HG03108 (cell line): ENCODE measurements around the gene OR52N2.
A peak's percentile ranks its signal among the peaks of the same experiment; 100 is the strongest.

Source experiments
- ATAC-seq: cut with Tn5 transposase; IDR thresholded peaks from one replicate; pipeline ENCODE4 v1.9.1; 2021; ENCODE audit warnings: moderate library complexity; ENCODE audit not compliant: unreplicated experiment

Gene OR52N2

GRCh38 chr11:5808500-5809121, at the start of gene OR52N2:
Gene OR52N2, plus strand, starts transcription at chr11:5808924. Its CDS starts 11,412 bp downstream, at chr11:5820336.
- ATAC-seq = peak; percentile 89

GRCh38 chr11:5767056-5767455, 41.7 kb upstream of the OR52N2 start:
- ATAC-seq = no peak

DNA sequence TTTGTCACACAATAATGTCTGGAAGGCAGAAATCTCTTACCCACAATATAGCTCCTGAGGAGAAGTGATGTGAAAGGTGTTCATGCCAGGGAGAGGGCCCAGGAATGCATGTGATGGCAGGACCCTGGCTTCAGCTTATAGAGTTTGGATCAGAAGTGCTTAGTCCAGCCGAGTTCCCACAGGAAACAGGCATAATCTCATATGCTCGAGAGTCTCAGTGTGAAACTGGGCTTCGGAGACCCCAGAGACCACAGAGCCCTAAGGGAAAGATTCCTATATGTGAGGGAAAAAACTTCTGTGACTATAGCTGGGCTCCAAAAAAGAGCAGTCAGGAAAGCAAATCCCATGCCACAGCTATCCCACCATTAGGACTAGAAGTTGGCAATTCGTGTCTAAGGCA, 25.5 kb upstream of the OR52N2 start, which contains the start of gene OR52N5:
OR52N5 (minus strand) TSS at position 101 of the 400 bp plus-strand sequence. CDS start 4,721 bp downstream, outside the sequence.
- no peak for ATAC-seq

DNA sequence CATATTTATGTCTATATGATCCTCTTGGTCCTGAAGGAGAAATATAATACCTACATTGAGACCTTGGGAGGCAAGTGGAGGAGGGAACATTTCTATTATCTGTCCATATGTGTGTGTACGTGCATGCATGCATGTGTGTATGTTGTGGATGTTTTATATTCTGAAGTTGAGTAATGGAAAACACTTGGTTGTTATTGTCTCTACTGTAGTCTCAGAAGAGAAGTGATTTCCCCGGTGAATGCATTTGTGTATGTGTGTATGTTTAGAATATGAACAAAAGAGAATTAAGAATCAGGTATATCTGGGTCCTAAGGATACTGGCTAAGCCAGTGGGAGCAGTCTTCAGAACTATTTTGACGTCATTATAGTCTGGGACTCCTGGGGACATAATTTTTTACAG, 17.6 kb upstream of the OR52N2 start, which contains the start of gene OR52N1:
OR52N1 (minus strand) TSS at position 101 of the 400 bp plus-strand sequence. CDS start 2,449 bp downstream, outside the sequence.
- ATAC-seq = no peak

- ATAC-seq = no peak
These were observed 12.2 kb upstream of the OR52N2 start for GRCh38 chr11:5796541-5796940.

- ATAC-seq = no peak
These were observed 4.7 kb upstream of the OR52N2 start for GRCh38 chr11:5803982-5804381.

DNA sequence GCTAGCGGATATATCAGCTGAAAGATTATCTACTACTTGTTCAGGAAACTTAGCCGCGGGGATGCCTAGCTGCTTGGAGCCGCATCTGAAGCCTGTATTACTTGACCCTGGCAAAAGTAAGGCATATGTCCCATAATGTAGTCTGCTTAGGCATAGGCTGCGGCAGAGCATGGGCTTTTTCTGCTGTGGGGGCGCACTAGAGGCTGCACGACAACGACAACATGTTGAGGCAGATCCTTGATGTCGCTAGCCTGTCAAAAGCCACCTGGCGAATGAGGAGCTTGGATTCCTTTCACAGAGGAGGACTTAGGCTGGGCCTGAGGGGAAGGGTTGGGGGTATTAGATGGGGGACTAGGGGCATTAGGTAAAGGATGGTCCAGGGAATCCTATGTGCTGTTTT, 1.1 kb upstream of the OR52N2 start:
- ATAC-seq = no peak

DNA sequence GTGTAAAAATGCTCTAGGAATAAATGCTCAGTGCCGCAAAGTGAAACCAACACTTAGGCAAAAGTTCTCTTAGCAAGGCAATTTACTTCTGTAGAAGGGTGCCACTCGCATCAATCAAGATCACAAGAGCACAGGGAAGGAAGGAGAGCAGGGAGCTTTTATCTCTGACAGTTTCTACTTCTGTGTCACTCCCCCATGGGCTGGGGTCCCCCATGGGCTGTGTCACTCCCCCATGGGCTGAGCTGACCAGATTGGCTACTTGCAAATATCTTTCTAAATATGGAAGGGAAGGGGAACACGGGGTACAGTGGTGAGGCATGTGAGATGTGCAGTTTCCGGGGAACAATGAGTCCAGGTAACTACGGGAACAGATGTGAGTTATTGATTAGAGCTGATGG, 397 bp downstream of the OR52N2 start:
- peak; percentile 24 for ATAC-seq

DNA sequence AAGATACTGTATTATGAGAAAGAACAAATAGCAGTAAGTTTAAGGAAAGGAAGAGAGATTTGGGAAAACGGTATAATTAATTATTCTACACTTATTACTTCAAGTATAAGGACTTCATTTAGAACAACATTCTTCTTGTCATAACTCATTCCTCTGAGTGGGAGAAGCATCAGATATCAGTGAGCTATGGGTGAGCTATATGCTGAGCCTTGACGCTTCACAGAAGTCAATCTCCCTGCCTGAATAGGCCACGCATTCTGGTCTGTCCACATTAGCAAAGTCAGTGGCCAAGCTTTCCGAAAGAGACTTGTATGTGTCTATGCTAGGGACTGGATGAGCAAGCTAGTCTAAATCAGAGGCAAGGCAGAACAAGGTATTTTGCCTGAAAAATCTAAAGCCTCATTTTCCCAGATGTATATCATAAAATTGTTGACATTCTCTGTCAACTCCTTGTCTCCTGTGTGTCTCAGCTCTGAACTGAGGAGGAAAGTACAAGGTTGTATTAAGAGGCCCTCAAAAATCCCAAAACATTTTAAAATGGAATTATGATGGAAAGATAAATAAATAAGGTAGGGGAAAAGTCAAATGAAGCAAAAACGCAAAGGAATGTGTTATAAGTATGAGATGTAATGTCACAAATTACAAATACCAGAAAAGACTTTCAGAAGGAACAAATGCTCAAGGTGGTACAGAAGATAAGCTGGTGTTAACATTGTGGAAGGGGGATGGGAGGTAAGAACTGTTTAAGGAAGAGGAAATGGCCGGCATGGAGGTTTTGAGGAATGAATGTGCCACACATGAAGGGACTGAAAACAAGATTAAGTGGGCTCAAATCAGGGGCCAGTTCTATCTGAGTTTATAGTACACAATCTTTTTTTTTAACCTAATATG, 1.4 kb downstream of the OR52N2 start:
- ATAC-seq = no peak

DNA sequence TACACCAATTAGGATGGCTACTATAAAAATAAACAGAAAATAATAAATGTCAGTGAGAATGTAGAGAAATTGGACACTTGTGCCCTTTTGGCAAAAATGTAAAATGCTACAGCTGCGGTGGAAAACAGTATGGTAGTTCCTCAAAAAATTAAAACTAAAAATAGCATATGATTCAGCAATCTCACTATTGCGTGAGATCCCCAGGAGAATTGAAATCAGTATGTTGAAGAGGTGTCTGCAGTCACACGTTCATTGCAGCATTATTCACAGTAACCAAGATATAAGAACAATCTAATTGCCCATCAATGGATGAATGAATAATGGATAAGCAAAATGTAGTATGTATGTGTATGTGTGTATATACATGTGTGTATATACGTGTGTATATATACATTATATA, 6.8 kb downstream of the OR52N2 start:
- no peak for ATAC-seq

DNA sequence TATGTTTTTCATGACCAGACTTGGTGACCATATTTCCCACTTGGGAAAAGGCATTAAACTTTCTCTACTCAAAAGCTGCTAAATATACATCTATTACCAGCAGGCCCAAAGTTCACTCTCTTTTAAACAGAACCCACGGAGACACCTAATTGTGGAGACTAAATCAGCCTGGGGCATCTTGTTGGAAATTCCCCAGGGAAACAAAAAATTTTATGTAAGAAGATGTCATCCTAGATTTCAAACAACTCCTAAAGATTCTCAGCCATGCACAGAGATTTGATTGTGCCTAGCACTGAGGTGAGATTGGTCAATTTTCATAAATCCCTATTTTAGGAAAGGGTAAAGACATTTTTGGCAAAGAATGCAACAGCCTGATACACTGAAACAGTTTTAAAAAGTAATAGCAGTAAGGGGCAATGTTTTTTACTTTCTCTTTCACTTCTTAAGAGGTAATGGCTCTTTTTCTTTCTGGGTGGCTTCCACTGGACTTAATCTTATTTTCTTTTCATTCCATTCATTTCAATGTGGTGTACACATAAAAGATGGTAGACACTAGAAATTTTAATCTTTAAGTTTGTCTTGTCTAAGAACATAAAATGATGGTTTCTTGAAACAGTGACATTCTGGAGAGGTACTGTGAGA, 9.6 kb downstream of the OR52N2 start:
- no peak for ATAC-seq

- ATAC-seq = no peak
These were observed 22.6 kb downstream of the OR52N2 start for GRCh38 chr11:5831196-5831829.

DNA sequence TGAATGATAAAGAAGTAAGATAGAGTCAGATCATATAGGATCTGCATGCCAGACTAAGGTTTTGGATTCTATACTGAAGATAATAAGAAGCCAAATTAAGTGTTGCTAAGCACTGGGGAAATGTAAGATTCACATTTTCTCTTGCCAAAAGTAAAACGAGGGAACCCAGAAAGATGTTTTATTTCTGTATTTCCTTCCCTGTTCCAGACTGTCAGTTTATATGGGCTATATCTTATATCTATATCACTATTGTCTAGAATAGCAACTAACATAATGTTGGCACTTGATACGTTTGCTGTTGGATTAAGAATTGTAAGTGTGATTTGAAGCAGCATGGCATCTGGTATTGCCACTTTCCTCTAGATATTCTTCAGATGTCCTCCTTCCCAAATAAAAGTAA, 24.7 kb downstream of the OR52N2 start:
- ATAC-seq = no peak

- ATAC-seq = no peak
These were observed 29.0 kb downstream of the OR52N2 start for GRCh38 chr11:5837695-5838094.

DNA sequence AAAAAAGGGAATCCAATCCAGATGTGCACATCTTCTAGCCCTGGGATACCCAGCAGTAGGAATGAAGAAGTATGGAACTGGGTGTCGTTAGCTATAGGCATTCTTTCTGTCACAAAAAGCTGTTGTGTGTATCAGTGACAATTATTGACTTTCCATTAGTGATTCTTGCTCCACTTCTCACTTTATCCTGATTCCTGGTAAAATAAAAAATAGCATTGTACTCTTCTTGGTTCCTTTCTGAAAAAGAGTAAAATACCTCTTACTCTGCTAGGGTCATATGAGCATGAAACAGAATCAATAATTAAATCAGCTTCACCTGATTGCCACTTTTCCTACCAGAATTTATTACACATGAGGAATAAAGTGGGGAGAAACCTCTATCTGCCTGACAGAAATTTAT, 33.1 kb downstream of the OR52N2 start, which contains the start of gene OR52E6:
OR52E6 (minus strand) TSS at position 101 of the 400 bp plus-strand sequence; CDS start at position 101, 0 bp downstream.
- ATAC-seq = no peak

DNA sequence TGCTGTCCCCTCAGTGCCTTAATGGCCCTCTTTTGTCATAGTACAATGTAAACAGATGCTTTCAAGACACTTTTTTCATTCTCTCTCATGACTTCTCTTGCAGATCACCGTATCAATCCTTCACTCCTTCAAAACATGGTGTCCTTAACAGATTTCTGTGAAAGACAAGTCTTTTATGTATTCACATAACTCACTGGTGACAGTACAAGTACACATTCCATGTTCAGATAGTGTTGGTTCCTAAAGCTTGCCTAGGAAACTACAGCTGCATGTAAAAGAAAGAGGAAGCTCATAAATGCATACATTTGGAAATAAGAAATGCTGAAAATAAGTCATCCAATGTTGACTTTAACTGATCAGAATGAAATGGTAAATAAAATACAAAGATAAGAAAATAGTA, 38.0 kb downstream of the OR52N2 start:
- no peak for ATAC-seq

- no peak for ATAC-seq
These were observed 39.0 kb downstream of the OR52N2 start for GRCh38 chr11:5847711-5848110.

- no peak for ATAC-seq
These were observed 42.3 kb downstream of the OR52N2 start for GRCh38 chr11:5851002-5851401.

- ATAC-seq = no peak
These were observed 48.9 kb downstream of the OR52N2 start, which contains the start of gene OR52E8 for GRCh38 chr11:5857590-5857989. Gene OR52E8, minus strand, starts transcription at chr11:5857690. Its CDS starts 0 bp downstream, at chr11:5857690.

- no peak for ATAC-seq
These were observed 57.1 kb downstream of the OR52N2 start for GRCh38 chr11:5865826-5866225.
